ENCODE measurements around the gene HMCES. TPM values are rescaled to one million over a fixed set of nuclear protein-coding genes. Genes with fewer than 3 reads are reported as not detected.

The HMCES gene
- polyA plus RNA-seq, 1 of the 3 experiments (the other 2 are of a cell fraction), result 32.4 TPM

DNA sequence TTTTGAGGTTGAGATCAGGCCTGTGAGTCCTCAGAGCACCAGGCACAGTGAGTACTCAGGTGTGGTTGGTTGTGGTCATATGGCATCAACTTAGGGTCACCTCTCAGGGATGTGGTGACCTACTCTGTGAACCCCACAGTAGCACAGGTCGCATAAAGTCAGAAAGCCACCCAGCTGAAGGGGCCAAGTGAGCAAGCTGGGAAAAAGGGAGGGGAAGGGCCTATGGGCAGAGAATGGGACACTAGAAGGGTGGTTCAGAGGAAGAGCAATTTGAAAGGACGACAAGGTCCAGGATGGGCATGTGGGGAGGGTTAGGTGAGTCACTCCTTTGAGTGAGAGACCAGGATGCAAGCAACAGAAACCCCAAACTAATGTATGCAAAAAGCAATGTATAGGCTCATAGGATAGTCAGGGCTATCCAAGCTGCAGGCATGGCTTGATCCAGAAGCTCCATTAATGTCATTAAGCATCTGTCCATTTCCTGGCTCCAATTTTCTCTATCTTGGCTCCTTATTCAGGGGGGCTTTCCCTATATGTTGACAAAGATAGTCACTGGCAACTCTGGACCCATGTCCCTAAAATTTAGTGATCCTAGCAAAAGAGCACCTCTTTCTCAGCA, 33.5 kb downstream of the HMCES start (continued):
- TF ChIP-seq, protein P1, sequence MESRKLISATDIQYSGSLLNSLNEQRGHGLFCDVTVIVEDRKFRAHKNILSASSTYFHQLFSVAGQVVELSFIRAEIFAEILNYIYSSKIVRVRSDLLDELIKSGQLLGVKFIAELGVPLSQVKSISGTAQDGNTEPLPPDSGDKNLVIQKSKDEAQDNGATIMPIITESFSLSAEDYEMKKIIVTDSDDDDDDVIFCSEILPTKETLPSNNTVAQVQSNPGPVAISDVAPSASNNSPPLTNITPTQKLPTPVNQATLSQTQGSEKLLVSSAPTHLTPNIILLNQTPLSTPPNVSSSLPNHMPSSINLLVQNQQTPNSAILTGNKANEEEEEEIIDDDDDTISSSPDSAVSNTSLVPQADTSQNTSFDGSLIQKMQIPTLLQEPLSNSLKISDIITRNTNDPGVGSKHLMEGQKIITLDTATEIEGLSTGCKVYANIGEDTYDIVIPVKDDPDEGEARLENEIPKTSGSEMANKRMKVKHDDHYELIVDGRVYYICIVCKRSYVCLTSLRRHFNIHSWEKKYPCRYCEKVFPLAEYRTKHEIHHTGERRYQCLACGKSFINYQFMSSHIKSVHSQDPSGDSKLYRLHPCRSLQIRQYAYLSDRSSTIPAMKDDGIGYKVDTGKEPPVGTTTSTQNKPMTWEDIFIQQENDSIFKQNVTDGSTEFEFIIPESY (IDR thresholded peaks at IDR 0.05; ENCODE audit: borderline replicate concordance, low read depth), result no peak
- no peak for TF ChIP-seq YY1 (IDR thresholded peaks at IDR 0.05; ENCODE audit: low read depth)
- TF ChIP-seq CHD2 (IDR thresholded peaks at IDR 0.05; ENCODE audit: low read length, partially characterized antibody), result no peak
- TF ChIP-seq SMC3 (IDR thresholded peaks at IDR 0.05; ENCODE audit: low read depth, low read length), result no peak
- TF ChIP-seq FOSL2 (IDR thresholded peaks at IDR 0.05; ENCODE audit: borderline replicate concordance, low read depth), result no peak
- TF ChIP-seq GABPA (IDR thresholded peaks at IDR 0.05; ENCODE audit: low read depth), result no peak
- no peak for TF ChIP-seq EZH2phosphoT487 (IDR thresholded peaks at IDR 0.05; ENCODE audit: borderline replicate concordance, low read depth)
- no peak for TF ChIP-seq TCF12 (IDR thresholded peaks at IDR 0.05)

DNA sequence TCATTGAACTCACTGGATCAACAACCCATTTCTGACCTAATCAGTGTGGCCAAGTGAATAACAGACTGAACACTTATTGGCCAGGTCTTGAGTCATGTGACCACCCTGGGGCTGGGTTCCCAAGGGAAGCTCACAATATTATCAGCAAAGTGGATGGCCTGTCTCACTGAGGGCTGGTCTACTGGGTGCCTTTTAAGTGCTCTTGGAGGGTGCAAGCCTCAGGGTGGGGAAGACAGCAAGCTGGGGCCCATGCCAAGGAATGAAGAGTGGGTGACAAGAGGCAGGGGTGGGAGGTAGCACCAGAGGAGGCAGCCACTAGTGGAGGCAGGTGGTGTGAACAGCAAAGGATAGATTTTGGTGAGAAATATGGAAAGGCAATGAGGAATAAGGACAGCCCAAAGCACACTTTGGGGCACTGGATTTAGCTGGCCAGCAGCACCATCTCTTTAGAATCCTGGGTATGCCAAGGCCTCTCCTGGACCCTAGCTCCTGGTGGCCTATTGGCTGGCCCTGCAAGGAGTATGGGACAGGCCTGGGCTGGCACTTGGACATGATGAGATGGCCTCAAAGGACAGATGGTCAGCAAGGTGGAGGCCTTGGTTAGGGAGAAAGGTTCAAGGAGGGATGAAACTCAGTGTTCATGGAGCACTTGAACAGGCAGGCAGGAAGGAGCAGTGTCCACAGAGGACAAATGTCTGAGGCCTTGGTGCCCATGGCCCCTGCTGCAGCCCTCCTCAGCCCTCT, 34.2 kb downstream of the HMCES start:
- Histone ChIP-seq H2AFZ (ENCODE audit: low read depth) (no peak overlapping the region), H3K79me2 (ENCODE audit: insufficient read depth) (peaks cover 29% of the 10 kb centered on the region), H3K9ac (no peak overlapping the region), H3K27me3 (ENCODE audit: insufficient read depth) (no peaks in the 10 kb centered on the region), H3K4me1 (ENCODE audit: control insufficient read depth in 1 of 2, insufficient read depth in 2 of 2, low read depth in 1 of 2, low read length in 1 of 2) (peaks cover 0 to 21% of the 10 kb centered on the region in 2 experiments; a peak in 2 of 4 replicates), H3K9me2 (no peaks in the 10 kb centered on the region), H4K20me1 (ENCODE audit: insufficient read depth) (no peaks in the 10 kb centered on the region), H3K36me3 (replicated peaks in 1 of 2; ENCODE audit: control insufficient read depth in 1 of 2, insufficient read depth in 2 of 2, low read length in 1 of 2) (no peaks in the 10 kb centered on the region), H3K27ac (ENCODE audit: low read depth in 2 of 2, low read length in 1 of 2) (no peak overlapping the region), H3K9me3 (no peaks in the 10 kb centered on the region), H3F3A (replicated peaks; ENCODE audit: insufficient read depth) (no peaks in the 10 kb centered on the region), H3K4me3 (ENCODE audit: low read depth in 2 of 2, low read length in 1 of 2) (no peak overlapping the region), H3K4me2 (no peak overlapping the region)
- CTCF ChIA-PET, result no interaction called here
- DNase-seq, result no peak
- TF ChIP-seq RCOR1 (IDR thresholded peaks at IDR 0.05; ENCODE audit: low read length) (no peak), TEAD4 (IDR thresholded peaks at IDR 0.05; ENCODE audit: borderline replicate concordance, insufficient read depth) (no peak), TCF12 (IDR thresholded peaks at IDR 0.05) (no peak), POLR2AphosphoS5 (IDR thresholded peaks at IDR 0.05; ENCODE audit: low read depth, low read length) (no peak), MEF2A (IDR thresholded peaks at IDR 0.05; ENCODE audit: borderline replicate concordance, low read depth) (no peak), RXRA (IDR thresholded peaks at IDR 0.05; ENCODE audit: borderline replicate concordance, low read depth) (no peak)
- TF ChIP-seq, protein P2, sequence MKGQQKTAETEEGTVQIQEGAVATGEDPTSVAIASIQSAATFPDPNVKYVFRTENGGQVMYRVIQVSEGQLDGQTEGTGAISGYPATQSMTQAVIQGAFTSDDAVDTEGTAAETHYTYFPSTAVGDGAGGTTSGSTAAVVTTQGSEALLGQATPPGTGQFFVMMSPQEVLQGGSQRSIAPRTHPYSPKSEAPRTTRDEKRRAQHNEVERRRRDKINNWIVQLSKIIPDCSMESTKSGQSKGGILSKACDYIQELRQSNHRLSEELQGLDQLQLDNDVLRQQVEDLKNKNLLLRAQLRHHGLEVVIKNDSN (IDR thresholded peaks at IDR 0.05; ENCODE audit: borderline replicate concordance, low read depth), result peak; percentile 26; the same call in 1 of the 2 replicates
- POLR2A ChIA-PET, result interaction anchor here (1.3 to 4.9 kb wide), 2 partner anchors 22 to 34 kb away, joined by 6 to 25 read pairs; partner anchors contain the start of gene HMCES
